WERI-Rb-1 (cell line): ENCODE results near the gene SERBP1.
"Not testable (repeated sequence)": the region's sequence is repeated elsewhere in the genome, so short reads cannot be mapped to it uniquely, and the experiment has no call there.

Source experiments
- DNase-seq: peaks from one replicate; pipeline ENCODE4 v3.0.0-alpha.2; 2020
- H3K27ac ChIP-seq: fragments of 250-450 bp; sonication (Bioruptor Pico); 2 replicates; pipeline ENCODE4 v1.5.1; 2020; ENCODE audit warnings: mild to moderate bottlenecking, moderate library complexity
- H3K27me3 ChIP-seq: fragments of 250-450 bp; sonication (Bioruptor Pico); 2 replicates; pipeline ENCODE4 v1.5.1; 2021; ENCODE audit warnings: mild to moderate bottlenecking, low read depth, moderate library complexity; ENCODE audit not compliant: insufficient read depth, severe bottlenecking
- H3K36me3 ChIP-seq: fragments of 250-450 bp; sonication (Bioruptor Pico); 2 replicates; pipeline ENCODE4 v1.5.1; 2020; ENCODE audit warnings: mild to moderate bottlenecking, moderate library complexity
- H3K4me3 ChIP-seq: 2 replicates; pipeline ENCODE4 v1.5.1; 2011; ENCODE audit warnings: low read depth, mild to moderate bottlenecking, control low read depth, low read length
- H3K9me3 ChIP-seq: fragments of 250-450 bp; sonication (Bioruptor Pico); 2 replicates; pipeline ENCODE4 v1.5.1; 2021; ENCODE audit warnings: mild to moderate bottlenecking, moderate library complexity; ENCODE audit not compliant: severe bottlenecking
- CTCF ChIP-seq: IDR thresholded peaks from 2 replicates; pipeline ENCODE4 v1.5.1; 2011; ENCODE audit warnings: low read depth, mild to moderate bottlenecking, control low read depth, inconsistent platforms, low read length

SERBP1 gene

DNA sequence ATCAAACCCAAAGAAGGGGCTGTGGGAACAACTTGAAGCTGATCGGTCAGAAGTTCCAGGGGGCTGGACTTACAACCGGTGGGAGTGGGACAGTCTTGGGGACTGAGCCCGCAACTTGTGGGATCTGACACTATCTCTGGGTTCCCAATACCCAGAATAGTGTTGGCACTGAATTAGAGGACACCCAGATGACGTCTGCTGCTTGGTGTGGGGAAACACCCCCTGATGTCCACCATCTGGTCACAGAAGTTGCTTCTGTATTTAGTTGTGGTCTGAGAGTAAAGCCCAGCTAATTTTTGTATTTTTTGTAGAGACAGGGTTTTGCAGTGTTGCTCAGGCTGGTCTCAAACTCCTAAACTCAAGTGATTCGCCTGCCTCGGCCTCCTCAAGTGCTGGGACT lies 28.8 kb downstream of the SERBP1 start:
- no peak overlapping the region for H3K27ac ChIP-seq
- no peaks in the 10 kb centered on the region for H3K9me3 ChIP-seq
- no peak overlapping the region for H3K4me3 ChIP-seq
- no peak for TF ChIP-seq CTCF
- no peaks in the 10 kb centered on the region for H3K36me3 ChIP-seq
- H3K27me3 ChIP-seq = no peaks in the 10 kb centered on the region
- no peak for DNase-seq

GRCh38 chr1:67400029-67400786 lies 30.0 kb downstream of the SERBP1 start:
- H3K27ac ChIP-seq, H3K36me3 ChIP-seq, H3K9me3 ChIP-seq, H3K27me3 ChIP-seq, H3K4me3 ChIP-seq, DNase-seq: not testable (repeated sequence)

- Histone ChIP-seq H3K36me3 (no peaks in the 10 kb centered on the region), H3K27ac (no peak overlapping the region), H3K27me3 (no peaks in the 10 kb centered on the region), H3K9me3 (no peaks in the 10 kb centered on the region), H3K4me3 (no peak overlapping the region)
- no peak for TF ChIP-seq CTCF
- no peak for DNase-seq
These were observed 30.8 kb downstream of the SERBP1 start for GRCh38 chr1:67399199-67399993.

DNA sequence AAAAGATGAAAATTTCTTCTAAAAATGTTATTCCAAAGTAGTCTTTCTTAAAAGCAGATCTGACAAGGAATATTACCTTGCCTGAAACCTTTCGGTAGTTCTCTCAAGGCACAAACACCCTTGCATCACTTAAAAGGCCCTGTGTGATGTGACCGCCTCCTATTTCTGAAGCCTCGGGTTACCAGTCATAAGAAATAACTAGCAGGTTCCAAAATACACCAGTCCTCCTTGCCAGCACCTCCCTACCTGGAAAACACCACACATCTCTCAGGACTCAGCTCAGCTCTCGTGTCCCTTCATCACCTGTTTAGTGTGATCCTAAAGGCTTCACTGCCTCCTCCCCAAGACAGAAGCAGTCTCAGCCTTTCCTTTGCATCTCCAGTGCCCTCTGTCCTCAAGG lies 35.7 kb downstream of the SERBP1 start:
- Histone ChIP-seq H3K36me3 (no peaks in the 10 kb centered on the region), H3K4me3 (no peak overlapping the region), H3K27ac (no peak overlapping the region), H3K27me3 (no peaks in the 10 kb centered on the region), H3K9me3 (no peaks in the 10 kb centered on the region)
- no peak for DNase-seq
- TF ChIP-seq CTCF = no peak

DNA sequence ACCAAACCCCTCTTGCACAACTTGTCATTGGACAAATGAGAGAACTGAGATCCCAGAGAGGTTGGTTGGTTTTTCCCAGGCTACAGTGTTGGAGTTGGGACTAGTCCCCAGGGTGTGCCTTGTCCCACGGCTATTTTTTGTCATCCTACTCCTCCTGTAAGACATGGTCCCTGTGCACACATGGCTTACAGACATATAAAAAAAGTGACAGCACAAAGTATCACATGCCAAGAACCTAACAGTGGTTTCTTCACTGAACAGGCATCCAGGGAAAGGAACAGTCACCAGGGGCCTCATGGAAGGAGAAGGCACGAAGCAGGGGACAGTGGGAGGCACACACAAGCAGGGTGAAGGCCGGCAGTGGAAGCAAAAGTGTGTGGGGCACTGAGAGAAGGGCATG lies 36.5 kb downstream of the SERBP1 start:
- Histone ChIP-seq H3K36me3 (no peaks in the 10 kb centered on the region), H3K4me3 (no peak overlapping the region), H3K27me3 (no peaks in the 10 kb centered on the region), H3K9me3 (no peaks in the 10 kb centered on the region), H3K27ac (no peak overlapping the region)
- no peak for DNase-seq
- no peak for TF ChIP-seq CTCF

DNA sequence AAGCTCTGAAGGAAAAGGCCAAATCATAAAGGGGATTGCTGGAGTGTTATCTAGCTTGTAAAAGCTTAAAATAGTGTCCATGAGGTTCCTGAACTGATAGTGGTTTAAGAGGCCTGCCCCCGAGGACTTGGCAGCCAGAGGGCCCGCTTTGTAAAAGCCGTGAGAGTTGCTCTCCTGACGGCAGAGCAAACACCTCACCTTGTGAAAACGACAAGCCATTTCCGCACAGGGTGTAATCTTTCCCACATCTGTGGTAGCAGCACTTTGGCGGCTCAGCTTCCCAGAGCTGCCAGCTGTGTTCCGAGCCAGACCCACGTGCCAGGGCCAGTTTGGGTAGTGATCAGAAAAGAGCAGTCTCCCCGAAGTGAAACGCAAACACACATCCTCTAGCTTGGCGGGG lies 37.0 kb downstream of the SERBP1 start:
- DNase-seq = no peak
- Histone ChIP-seq H3K36me3 (no peaks in the 10 kb centered on the region), H3K27me3 (no peaks in the 10 kb centered on the region), H3K9me3 (no peaks in the 10 kb centered on the region), H3K4me3 (no peak overlapping the region), H3K27ac (no peak overlapping the region)
- no peak for TF ChIP-seq CTCF
